HG03520 (cell line): ENCODE data around the gene CAMK2A.
"Not testable (repeated sequence)": the region's sequence is repeated elsewhere in the genome, so short reads cannot be mapped to it uniquely, and the experiment has no call there.

Experiments used
- ATAC-seq: cut with Tn5 transposase; IDR thresholded peaks from one replicate; pipeline ENCODE4 v1.9.1; 2021; ENCODE audit warnings: mild to moderate bottlenecking, moderate library complexity; ENCODE audit not compliant: unreplicated experiment

Gene CAMK2A

DNA sequence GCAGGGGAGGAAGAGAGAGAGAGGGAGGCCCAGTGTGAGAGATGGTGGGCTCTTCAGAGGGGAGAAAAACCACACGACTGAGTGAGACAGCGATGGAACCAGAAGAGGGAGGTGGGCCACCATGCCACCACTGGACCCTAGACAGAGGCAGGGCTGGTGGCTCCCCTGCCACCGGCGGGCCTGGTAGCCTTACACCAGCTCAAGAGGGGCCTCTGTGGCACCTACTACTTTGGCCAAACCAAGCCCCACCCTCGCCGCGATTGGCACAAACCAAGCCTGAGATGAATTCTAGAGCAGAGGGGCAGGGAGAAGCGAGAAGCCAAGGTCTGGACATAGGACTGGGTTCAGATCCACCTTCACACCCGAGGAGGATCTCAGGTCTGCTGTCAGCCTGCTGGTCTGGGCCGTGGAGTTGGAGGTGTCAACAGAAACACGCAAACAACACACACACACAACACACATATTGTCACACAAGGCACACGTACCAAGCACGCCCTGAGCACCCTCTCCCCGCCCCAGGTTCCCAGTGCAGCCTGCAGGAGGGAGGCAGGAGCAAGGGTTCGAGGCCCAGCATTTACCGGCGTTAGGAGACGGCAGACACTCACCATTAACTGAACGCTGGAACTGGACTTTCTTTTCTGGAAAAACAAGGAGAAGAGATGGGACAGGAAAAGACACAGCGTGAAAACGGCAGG is 50.3 kb downstream of the CAMK2A start:
- no peak for ATAC-seq

DNA sequence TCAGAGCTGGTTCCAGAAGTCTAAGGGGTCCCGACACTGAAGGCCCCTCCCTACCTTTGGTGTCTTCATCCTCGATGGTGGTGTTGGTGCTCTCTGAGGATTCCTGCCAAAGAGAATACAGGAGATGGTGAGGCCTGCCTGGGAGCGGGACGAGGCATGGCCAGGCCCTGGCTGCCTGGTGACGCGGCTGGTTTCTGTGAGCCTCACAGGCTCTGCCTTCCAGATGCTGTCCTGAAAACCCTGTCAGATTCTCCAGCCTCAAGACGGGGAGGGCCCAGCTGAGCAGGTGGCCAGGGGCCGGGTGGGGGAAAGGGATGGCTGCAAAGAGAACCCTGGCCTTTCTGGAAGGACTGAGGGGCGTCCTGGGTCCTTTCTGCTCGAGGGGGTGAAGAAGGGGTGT is 50.9 kb downstream of the CAMK2A start:
- ATAC-seq = no peak

DNA sequence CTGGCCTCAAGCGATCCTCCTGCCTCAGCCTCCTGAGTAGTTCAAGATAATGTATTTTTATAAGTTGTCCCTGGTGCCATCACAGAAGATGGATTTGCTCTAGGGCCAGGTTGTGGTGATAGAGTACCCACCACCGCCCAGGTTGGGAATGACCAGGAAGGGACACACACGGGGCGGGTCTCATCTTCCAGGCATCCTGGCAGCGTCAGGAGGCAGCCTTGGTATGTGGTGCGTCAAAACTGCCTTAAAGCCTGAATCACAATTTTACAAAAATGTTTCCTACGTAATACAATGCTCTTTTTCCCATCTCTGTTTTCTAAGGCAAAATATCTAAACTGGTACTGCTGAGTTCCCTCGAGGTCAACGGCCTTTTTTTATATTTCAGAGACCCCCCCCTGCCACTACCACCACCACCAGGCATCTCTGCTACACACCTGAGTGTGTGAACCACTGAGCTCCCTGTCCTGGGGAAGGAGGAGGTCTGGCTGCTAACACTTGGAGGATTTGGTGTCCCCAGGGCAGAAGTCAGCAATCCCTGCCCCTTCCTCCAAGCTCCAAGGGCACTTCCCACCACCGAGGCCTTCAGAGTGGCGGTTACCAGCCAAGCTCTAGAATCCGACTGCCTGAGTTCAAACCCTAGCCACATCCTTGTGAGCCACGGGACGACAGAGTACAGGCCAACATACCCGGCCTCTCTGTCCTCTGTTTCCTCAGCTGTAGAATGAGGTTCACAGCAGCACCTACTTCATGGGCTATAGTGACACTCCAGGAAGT is 52.4 kb downstream of the CAMK2A start:
- no peak for ATAC-seq

DNA sequence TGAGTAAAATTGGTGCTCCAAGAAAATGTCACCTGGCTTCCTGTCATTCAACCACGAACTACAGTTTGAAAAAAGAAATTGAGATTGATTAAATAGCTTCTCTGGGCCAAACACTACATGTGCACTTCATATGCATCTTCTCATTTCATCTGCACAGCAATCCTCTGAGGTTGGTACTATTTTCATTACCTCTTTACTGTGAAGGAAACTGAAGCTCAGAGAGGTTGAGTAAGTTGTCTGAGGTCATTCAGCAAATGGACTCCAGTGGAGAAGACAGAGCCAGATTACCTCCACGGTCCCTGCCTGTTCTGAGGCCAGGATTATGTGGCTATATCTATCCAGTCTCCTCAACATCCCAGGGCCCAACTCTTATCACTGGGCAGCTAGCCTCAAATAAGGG is 53.3 kb downstream of the CAMK2A start:
- no peak for ATAC-seq

DNA sequence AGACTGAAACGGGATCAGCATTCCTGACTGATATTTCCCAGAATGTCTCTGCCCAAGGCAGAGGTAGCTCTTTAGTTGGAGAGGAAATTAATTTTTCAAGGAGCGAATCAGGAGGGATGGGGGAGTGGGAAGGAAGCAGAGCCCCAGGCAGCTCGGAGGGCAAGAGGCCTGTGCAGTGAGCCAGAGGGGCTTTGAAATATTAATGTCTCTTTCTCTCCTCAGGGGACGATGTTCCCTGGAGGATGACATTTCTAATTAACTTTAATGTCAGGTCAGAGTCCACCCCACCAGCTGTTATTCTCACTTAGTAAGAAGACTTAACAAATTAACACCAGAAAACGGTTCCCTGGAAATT is 54.1 kb downstream of the CAMK2A start:
- no peak for ATAC-seq

DNA sequence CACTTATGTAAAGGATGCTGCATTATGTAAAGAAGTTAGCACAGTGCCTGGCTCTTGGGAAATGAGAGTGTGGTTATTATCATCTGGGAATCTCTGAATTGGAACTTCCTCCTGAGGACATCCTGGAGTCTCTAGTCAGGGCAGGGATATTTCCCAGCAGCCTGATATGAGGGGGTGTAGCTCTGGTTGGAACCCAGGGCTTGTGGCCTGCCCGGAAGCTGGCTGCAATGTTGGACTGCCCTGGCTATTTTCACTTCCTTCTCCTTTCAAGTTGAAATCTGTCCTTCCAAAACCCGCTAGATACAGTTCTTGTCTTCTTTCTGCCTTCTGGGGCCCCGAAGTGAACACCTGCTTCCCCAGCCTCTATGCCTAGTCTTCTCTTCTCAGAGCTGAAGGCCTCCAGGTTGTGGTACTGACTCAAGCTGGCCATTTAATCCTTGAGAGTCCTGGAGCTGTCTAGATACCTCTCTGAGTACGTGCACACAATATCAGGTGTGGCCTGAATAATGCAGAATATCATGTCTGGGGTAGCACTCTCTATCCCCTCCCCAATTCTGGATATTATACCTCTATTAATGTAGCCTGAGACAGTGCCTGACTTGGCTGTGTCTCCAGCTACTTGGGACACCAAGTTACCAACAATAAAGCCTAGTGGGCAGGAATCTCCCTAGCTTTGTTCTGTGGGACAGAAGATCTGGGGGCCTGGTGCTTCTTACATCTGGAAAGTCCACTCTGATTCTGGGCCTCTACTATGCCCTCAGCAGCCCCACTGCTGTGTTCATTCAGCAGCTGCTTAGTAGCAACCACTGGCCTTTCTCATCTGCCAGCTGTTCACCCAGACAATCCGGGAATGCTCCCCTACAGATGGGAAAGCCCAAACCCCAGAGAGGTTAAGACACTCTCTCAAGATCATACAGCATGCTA is 54.7 kb downstream of the CAMK2A start:
- no peak for ATAC-seq

DNA sequence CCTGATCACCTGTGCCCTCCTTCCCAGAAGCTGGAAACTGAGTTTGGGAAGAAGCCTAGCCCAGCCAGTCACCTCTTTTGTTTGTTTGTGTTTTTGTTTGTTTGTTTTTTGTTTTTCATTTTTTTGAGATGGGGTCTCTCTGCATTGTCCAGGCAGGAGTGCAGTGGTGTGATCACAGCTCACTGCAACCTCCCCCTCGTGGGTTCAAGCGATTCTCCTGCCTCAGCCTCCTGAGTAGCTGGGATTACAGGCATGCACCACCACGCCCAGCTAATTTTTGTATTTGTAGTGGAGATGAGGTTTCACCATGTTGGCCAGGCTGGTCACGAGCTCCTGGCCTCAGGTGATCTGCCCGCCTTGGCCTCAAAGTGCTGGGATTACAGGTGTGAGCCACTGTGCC is 55.9 kb downstream of the CAMK2A start:
- not testable (repeated sequence) for ATAC-seq

DNA sequence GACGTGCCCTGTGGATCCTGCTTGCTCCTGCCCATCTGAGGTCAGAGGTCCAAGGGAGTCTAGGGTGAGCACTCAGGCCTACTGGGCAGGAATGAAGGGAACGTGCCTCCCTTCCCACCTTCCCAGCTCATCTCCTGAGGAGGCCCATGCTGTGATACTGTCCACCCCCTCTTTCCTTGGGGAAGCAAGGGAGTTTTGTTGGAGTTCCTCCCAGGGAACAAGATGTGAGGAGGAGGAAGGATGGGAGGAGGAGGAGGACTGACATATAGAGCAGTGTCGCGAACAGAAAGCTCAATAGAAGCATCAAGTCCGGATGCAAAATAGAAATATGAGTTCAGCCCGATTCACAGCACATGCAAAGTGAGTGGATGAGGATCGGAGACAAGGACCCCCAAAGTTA is 58.7 kb downstream of the CAMK2A start:
- ATAC-seq = no peak

DNA sequence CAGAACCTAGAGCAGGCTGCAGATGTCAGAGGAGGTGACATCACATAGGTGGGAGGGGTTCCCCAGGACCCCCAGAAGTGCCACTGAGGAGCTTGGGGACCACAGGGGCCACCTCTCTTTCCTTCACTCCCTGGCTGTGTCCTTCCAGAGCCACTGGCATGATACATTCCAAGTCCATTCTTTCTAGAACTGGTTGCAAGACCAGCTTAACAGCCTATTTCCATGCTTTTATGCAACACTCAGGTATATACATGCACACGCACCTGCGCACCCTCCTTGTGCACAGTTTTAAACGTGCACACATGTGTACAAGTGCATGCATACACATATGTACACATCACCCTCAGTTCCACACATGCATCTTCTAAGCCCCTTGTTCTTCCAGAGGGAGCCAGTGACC is 60.0 kb downstream of the CAMK2A start:
- ATAC-seq = no peak

DNA sequence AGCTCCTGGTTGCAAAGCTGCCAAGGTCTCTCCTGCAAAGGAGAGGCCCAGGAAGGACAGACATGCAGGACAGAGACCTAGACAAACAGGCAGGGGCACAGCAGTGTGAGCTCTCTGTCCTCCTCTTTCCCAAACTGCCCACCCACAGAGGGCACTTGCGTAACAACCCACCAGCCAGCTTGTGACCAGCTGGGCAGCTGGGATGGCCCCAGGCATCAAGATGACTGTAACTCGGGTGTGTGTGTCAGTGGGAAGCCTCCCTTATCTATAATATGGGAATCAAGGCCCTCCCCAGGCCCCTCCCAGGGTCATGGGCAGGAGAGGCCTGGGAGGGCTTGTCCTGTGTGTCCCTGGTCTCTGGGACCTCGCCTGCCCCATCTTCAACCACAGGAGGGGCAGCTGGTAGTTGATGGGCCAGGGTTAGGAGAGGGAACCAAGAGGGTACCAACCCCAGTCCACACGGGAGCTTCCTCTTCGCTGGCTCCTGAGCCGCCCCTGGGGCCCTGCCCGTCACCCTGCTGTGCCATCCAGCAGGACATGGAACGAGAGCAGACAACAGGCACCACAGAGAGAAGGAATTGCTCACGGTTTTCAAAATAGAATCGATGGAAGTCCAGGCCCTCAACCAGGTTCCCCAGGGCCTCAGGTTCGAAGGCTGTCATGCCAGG is 61.8 kb downstream of the CAMK2A start:
- ATAC-seq = no peak

DNA sequence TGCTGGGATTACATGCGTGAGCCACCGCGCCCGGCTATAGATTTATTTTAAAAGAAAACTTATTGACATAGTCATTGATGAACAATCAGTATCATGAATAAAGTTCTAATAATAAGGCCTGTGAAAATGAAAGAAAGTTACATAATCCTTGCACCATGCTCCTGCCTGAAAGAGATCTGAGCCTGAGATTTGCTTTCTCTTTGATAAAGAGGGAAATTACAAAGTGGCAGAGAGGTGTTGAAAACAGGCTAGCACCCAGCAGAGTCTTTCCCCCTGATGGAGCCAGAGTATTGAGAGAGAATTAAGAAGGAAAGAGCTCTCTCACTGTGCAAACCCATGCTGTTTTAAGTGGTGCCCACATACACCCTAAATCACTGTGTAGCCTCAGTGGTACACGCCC is 62.5 kb downstream of the CAMK2A start:
- ATAC-seq = no peak

DNA sequence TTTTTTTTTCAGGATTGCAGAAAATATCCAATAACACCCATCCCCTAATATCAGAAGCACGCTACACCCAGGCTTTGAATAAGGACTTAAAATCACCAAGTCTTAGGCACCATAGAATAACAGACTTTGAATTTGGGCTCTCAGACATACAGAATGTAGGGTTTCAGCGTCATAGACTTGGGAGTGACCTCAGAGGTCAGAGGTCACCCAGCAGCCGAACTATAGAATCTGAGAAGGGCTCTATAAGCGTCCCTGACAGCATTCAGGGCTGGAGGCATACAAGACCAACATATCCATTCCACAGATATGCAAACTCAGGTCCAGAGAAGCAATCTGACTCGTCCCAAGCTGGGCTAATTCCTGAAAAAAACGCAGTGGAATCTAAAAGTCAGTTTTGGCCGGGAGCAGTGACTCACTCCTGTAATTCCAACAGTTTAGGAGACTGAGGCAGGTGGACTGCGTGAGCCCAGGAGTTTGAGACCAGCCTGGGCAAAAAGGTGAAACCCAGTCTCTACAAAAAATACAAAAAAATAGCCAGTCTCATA is 65.0 kb downstream of the CAMK2A start:
- no peak for ATAC-seq

DNA sequence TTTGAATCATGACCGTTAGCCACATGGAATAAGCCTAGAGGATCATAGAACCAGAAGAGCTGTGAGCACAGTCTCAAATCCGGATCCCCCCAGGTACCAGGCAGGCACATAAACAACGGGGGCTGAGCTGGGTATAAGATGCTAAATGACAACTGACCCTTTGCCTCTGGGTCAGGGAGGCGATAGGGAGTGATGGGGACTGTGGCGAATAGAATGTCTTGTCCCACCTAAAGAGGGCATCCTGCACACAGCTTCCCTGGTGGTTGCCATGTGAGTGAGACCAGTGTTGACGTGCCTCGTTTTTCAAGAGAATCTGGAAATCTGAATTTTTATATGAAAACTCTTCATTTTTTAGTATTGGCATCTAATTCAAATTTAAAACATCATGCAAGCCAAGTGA is 66.1 kb downstream of the CAMK2A start:
- ATAC-seq = no peak

DNA sequence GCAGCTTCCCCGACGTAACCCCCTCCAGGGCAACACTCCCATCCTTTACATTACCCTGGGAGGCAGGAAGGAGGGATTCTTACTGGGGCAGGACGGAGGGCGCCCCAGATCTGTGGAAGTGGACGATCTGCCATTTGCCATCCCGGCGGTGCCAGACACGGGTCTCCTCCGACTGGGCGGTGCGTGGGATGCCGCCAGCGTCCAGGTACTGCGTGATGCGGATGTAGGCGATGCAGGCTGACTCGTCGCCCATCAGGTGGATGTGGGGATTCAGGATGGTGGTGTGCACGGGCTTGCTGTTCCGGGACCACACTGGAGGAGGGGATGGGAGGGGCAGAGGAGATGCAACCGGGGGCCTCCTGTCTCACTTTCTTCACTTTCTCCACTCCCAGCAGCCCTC is 66.7 kb downstream of the CAMK2A start:
- no peak for ATAC-seq

DNA sequence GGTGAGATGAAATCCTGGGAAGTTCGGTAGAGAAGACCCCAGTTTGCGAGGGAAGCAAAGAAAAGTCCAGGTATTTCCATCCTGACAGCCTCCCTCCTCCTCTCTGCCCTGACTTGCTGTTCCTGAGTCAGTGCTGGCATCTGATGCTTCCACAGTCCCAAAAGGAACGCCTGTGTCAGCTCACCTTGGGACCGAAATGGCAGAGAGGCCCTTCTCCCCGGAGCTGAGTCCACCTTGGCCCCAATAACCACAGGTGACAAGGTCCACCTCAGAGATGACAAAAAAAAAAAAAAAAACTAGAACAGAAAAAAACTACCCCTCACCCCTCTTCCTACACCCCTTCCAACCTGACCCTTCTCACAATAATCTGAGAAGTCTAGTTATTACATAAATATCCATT is 68.1 kb downstream of the CAMK2A start:
- no peak for ATAC-seq

DNA sequence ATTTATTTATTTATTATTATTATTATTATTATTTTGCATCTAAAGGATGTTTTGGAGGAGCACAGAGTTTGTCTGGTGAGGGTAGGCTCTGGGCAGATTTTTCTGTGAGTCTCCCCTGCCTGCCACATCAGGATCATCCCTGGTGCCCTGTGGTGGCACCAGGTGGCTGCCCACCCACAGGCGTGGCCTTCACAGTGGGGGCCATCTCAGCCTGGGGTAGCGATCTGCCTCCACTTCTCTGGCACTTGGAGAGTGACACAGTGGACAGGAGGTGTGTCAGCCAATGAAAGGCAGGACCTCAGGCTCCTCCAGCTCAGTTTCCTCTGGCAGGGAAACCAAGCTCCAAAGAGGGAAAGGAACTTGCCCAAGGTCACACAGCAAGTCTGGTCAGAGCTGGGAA is 69.7 kb downstream of the CAMK2A start:
- ATAC-seq = no peak

DNA sequence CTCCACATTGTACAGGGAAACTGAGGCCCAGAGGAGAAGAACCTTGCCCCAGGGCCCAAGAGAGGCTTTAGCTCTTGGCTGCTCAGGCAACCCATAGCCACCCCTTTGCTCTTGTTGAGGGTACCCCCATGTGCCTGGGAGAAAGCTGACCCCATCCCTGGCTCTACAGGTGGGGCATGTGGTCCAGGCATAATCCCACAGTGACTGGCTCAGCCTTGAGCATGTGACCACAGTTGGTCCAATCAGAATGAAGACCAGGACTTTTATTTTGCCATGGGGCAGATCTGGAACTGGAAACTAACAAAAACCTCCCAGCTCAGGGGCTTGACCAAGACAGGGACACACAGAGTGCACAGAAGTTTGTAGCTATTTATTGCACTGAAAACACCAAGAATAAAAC is 70.4 kb downstream of the CAMK2A start:
- no peak for ATAC-seq

DNA sequence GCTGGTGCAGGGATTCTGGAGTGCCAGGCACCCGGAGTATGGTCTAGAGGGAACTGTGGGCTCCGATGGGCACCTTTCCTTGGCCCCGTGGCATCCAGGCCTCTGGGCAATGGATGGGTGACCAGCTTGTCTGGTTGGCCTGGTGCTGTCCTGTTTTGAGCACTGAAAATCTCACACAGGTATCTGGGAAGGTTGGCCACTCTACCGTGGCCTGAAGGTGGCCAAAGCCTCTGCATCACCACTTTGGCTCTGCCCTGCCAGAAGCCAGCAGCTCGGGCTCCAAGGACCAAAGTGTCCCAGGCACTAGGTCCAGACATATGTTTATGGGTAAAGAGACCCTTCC is 70.9 kb downstream of the CAMK2A start:
- ATAC-seq = no peak

DNA sequence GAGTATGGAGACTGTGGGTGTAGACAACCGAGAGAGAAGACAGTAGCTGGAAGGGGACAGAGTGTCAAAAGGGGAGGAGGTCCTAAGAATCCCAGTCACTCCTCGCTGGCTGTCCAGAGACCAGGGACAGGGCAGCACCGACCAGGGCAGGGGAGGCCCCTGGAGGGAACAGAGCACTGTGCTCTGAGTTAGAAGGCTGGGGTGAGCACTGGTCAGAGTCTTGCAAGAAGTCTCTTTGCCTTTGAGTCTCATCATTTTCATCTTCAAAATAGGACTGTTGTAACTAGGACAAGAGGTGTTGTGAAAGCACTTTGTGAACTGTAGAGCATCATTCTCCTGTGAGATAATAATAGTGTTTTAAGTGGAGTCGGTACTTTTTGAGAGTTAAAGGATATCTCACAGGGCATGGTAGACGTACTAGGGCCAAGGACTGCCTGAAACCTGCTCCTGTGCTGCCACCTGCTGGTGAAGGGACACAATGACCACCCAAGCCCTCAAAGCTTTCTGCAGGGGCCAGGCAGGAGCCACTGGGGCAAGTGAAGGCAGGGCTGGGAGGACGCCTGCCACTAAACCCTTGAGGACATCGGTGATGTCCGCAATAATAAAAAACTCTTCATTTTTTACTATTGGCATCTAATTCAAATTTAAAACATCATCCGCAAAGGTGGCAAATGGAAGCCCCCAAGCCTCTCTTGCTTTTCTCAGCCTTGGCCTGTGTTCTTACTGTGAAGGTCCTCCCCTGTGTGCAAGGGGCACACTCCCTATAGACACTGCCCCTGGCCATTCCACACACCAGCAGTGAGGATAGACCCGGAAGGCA is 71.5 kb downstream of the CAMK2A start:
- peak; percentile 71 for ATAC-seq

DNA sequence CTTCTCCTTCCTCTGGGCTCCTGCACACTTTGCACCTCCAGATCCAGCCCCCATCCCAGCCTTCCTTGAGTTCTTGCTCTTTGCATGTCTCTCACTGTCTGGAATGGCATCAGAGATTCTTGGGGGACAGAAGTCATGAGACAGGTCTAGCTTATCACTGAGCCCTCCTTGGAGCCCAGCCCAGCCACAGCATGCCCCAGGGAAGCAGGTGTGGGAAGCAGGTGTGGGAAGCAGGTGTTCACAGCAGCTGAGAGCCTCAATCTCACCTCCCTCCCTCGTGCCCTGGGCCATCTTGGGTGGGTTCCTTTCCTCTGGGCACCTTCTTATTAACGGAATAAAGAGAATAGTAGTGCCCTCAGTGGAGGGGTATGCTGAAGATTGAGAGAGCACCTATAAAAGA is 72.5 kb downstream of the CAMK2A start:
- ATAC-seq = no peak
